Regular cardiac myocyte (primary cell): ENCODE measurements around the gene DENND1A. TPM values are rescaled to one million over a fixed set of nuclear protein-coding genes. Genes with fewer than 3 reads are reported as not detected.

Source experiments
- total RNA-seq: library from RNA; depleted of rRNA; stranded (reverse); fragments of >200 nt; gene quantifications from 2 replicates; pipeline ENCODE4 v1.2.3, GENCODE V29; 2014

The DENND1A gene, protein sequence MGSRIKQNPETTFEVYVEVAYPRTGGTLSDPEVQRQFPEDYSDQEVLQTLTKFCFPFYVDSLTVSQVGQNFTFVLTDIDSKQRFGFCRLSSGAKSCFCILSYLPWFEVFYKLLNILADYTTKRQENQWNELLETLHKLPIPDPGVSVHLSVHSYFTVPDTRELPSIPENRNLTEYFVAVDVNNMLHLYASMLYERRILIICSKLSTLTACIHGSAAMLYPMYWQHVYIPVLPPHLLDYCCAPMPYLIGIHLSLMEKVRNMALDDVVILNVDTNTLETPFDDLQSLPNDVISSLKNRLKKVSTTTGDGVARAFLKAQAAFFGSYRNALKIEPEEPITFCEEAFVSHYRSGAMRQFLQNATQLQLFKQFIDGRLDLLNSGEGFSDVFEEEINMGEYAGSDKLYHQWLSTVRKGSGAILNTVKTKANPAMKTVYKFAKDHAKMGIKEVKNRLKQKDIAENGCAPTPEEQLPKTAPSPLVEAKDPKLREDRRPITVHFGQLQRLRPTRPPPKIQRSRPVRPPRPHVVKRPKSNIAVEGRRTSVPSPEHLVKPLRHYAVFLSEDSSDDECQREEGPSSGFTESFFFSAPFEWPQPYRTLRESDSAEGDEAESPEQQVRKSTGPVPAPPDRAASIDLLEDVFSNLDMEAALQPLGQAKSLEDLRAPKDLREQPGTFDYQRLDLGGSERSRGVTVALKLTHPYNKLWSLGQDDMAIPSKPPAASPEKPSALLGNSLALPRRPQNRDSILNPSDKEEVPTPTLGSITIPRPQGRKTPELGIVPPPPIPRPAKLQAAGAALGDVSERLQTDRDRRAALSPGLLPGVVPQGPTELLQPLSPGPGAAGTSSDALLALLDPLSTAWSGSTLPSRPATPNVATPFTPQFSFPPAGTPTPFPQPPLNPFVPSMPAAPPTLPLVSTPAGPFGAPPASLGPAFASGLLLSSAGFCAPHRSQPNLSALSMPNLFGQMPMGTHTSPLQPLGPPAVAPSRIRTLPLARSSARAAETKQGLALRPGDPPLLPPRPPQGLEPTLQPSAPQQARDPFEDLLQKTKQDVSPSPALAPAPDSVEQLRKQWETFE
- total RNA-seq, result 14.8 and 21.4 TPM in 2 replicates

DNA sequence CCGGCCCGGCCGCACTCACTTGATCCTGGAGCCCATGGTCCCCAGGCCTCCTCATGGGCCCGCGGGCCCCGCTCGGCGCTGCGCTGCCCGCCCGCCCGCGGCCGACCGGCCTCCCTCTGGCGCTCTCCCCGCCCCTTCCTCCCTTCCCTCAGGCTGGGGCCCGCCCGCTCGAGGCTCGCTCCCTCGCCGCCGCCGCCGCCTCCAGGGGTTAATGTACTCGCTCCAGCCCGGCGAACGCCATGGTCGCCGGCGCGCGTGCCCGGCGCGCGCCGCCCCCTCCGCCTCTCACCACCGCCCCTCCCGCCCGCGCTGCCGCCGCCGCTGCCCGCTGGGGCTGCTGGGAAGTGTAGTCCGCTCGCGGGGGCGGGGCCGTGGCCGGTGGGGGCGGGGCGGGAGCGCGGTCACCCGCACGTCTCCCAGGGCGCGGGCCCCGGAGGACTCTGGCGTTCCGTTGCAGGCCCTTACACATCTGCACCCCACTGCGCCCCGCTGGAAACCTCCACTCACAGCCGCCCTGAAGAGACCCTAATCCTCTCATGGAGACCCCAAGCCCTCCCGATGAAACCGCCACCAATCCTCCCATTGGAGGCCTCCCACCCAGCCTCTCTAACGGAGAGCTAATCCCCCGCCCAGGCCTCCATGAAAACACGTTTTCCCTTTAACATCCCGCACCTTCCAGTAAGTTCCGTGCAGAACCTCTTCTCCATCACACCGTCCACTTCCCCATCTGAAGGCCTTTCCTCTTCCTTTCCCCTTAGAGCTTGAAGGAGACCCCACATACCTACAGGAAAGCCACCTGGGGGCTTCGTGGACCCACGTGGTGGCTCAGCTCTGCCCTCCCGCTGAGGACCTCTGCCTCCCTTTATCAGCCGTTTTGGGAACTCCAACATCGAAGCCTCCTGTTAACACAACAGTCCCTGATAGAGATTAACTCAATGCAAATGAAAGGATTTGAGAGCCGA is at the start of gene DENND1A:
TSS of gene DENND1A (minus strand) at position 257 of the 962 bp plus-strand sequence. CDS start at position 36, 221 bp downstream.

DNA sequence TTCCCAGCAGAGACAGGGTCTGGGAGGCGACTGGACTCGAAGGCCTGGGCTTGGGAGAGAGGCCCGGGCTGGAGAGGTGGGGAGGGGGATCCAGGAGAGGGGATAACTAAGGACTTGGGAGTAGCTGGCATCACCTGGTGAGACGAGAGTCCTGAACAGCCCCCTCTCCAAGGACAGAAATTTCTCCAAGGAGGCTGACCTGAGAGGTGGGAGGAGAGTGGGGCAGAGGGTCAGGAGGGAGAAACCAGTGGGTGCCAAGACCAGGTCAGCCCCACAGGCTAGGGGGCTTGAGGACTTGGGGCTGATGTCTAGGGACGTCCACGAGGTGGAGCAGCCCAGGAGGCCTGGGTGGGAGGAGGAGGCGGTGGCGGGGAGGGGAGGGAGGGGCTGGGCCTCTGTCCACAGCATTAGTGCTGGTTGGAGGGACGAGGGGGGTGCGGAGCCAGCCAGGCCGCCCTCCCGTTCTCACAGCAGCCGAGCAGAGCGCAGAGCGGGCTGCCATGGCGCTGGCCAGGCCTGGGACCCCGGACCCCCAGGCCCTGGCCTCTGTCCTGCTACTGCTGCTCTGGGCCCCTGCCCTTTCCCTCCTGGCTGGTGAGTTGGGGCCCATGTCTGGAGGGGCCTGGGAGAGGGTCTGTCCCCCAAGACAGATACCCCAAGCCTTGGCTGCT is 574.0 kb downstream of the DENND1A start, which contains the start of gene CRB2:
TSS of gene CRB2 (plus strand) at position 437 of the 671 bp plus-strand sequence. CDS start at position 501, 64 bp downstream.

Other genes starting within 250 kb of the DENND1A start
- under 0.01 and 0.19 TPM in 2 replicates for gene LHX2, start 81.6 kb upstream of the DENND1A start, total RNA-seq